Left cardiac atrium (tissue), 4 donors: ENCODE data around the gene XRCC4. TPM values are rescaled to one million over a fixed set of nuclear protein-coding genes. Genes with fewer than 3 reads are reported as not detected.

Source experiments
- ATAC-seq, 2 donors: fragments of 200-7000 bp; cut with Tn5 transposase; one replicate each; pipeline ENCODE4 v1.9.1; 2020; ENCODE audit warnings: mild to moderate bottlenecking in 2 of 2, moderate library complexity in 2 of 2
- DNase-seq: peaks from one replicate; pipeline ENCODE4 v3.0.0-alpha.2; 2020
- intact Hi-C, 2 donors: fragments of 100-400 bp; cut with DNase I; formaldehyde crosslinking; loops; one replicate each; pipeline versions ENCODE4 v1.14.1 to v1.15.1; 2022 to 2023
- total RNA-seq, 2 donors: library from RNA; stranded (reverse); fragmentation: NEBNext Ultra II Directional; extraction: Animal tissue kit (Norgen Biotek cat#: 25700); gene quantifications; one replicate each; pipeline ENCODE4 v1.2.1, GENCODE V29; 2021
- donor health status: DM: no; HTN: yes; CAD: no.
- donor health status: DM: no; HTN: yes; CAD: no; lungs with severe emphysema.
- donor health status: DM: yes; HTN: yes; CAD: no.
- donor health status: Dilated cardiomyopathy.

The XRCC4 gene
- total RNA-seq, 2 donors from 2014 or later = 4.8 to 12.3 TPM

GRCh38 chr5:83157163-83157562 lies 79.8 kb downstream of the XRCC4 start:
- intact Hi-C loops = no loop called here
- DNase-seq = no peak
- ATAC-seq = peak in 1 of 2 donors; percentile 65

- DNase-seq (no peak), ATAC-seq (no peak)
- intact Hi-C loops = no loop called here
These were observed 85.3 kb downstream of the XRCC4 start for GRCh38 chr5:83162601-83163000.

GRCh38 chr5:83167538-83167937 lies 90.2 kb downstream of the XRCC4 start:
- DNase-seq (no peak), ATAC-seq (no peak)
- intact Hi-C loops = no loop called here

- ATAC-seq (no peak), DNase-seq (no peak)
- intact Hi-C loops = no loop called here
These were observed 92.4 kb downstream of the XRCC4 start for GRCh38 chr5:83169571-83170337.

GRCh38 chr5:83172011-83172410 lies 94.7 kb downstream of the XRCC4 start:
- DNase-seq (no peak), ATAC-seq (no peak)
- intact Hi-C loops = no loop called here

GRCh38 chr5:83172655-83173054 lies 95.3 kb downstream of the XRCC4 start:
- intact Hi-C loops = no loop called here
- DNase-seq (no peak), ATAC-seq (no peak)

- no peak for ATAC-seq
- intact Hi-C loops = no loop called here
- no peak for DNase-seq
These were observed 96.5 kb downstream of the XRCC4 start for GRCh38 chr5:83173826-83174225.

GRCh38 chr5:83177803-83178202 lies 100.5 kb downstream of the XRCC4 start:
- DNase-seq (no peak), ATAC-seq (no peak)
- intact Hi-C loops = no loop called here

GRCh38 chr5:83179966-83180365 lies 102.6 kb downstream of the XRCC4 start:
- intact Hi-C loops = no loop called here
- no peak for ATAC-seq

GRCh38 chr5:83184534-83184933 lies 107.2 kb downstream of the XRCC4 start:
- ATAC-seq (peak in 1 of 2 donors; percentile 75), DNase-seq (no peak)
- intact Hi-C loops = no loop called here

More at GRCh38 chr5:83179966-83180365, 102.6 kb downstream of the XRCC4 start:
- DNase-seq = no peak

GRCh38 chr5:83192947-83193346 lies 115.6 kb downstream of the XRCC4 start:
- ATAC-seq = no peak
- no peak for DNase-seq
- intact Hi-C loops = no loop called here

GRCh38 chr5:83197326-83197967 lies 120.1 kb downstream of the XRCC4 start:
- DNase-seq = no peak
- no peak for ATAC-seq
- intact Hi-C loops = no loop called here

GRCh38 chr5:83199126-83199525 lies 121.8 kb downstream of the XRCC4 start:
- intact Hi-C loops = no loop called here
- ATAC-seq = no peak
- DNase-seq = no peak

GRCh38 chr5:83204651-83205050 lies 127.3 kb downstream of the XRCC4 start:
- intact Hi-C loops = no loop called here

GRCh38 chr5:83209963-83210362 lies 132.6 kb downstream of the XRCC4 start:
- DNase-seq = no peak
- intact Hi-C loops = no loop called here
- no peak for ATAC-seq

More at GRCh38 chr5:83204651-83205050, 127.3 kb downstream of the XRCC4 start:
- ATAC-seq (no peak), DNase-seq (no peak)

GRCh38 chr5:83219077-83219476 lies 141.7 kb downstream of the XRCC4 start:
- intact Hi-C loops = no loop called here
- ATAC-seq = no peak
- no peak for DNase-seq

GRCh38 chr5:83219495-83219894 lies 142.1 kb downstream of the XRCC4 start:
- intact Hi-C loops = no loop called here
- DNase-seq (no peak), ATAC-seq (no peak)

GRCh38 chr5:83220331-83220730 lies 143.0 kb downstream of the XRCC4 start:
- DNase-seq = no peak
- intact Hi-C loops = no loop called here
- ATAC-seq = no peak

- intact Hi-C loops = no loop called here
- ATAC-seq (no peak), DNase-seq (no peak)
These were observed 145.6 kb downstream of the XRCC4 start for GRCh38 chr5:83222906-83223305.

- intact Hi-C loops = no loop called here
- ATAC-seq = no peak
- DNase-seq = no peak
These were observed 150.3 kb downstream of the XRCC4 start for GRCh38 chr5:83227611-83228010.

- DNase-seq = no peak
- no peak for ATAC-seq
- intact Hi-C loops = no loop called here
These were observed 153.2 kb downstream of the XRCC4 start for GRCh38 chr5:83230511-83230910.
